Keratinocyte (primary cell): ENCODE data around the gene CCDC69.

ENCODE experiments used
- EZH2 ChIP-seq: IDR thresholded peaks from one replicate; pipeline ENCODE4 v1.6.1; 2012; ENCODE audit warnings: inconsistent platforms, mild to moderate bottlenecking, low read length, moderate library complexity
- TF ChIP-seq, protein P1 (sequence below), 3 experiments: IDR thresholded peaks in 1 of 3; conservative IDR thresholded peaks in 1 of 3; optimal IDR thresholded peaks in 1 of 3; 2 replicates in 2 of 3; 3 replicates in 1 of 3; pipeline versions ENCODE3 to v1.5.1; 2011; ENCODE audit warnings: low read length in 3 of 3, mild to moderate bottlenecking in 3 of 3, moderate library complexity in 2 of 3, control low read depth in 1 of 3, inconsistent platforms in 1 of 3; ENCODE audit not compliant: insufficient read depth in 2 of 3; ENCODE audit errors: extremely low read depth in 1 of 3

DNA sequence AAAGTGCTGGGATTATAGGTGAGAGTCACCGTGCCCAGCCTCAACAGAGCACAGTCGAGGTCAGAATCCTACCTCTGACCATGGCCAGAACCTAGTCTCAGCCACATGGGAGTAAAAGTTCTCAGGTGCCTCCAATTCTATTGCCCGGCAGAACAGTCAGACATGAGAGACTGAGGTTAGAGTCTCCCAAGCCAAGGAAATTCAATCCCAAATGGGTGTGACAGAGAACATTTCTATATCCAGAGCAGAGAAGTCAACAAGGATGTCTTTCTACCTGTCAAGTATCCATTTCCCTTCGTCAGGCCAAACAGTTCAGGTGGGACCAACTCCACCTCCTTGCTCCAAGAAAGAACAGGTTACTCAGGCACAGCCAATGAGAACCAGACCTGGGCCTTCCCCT lies 76.9 kb downstream of the CCDC69 start:
- TF ChIP-seq, protein P1, sequence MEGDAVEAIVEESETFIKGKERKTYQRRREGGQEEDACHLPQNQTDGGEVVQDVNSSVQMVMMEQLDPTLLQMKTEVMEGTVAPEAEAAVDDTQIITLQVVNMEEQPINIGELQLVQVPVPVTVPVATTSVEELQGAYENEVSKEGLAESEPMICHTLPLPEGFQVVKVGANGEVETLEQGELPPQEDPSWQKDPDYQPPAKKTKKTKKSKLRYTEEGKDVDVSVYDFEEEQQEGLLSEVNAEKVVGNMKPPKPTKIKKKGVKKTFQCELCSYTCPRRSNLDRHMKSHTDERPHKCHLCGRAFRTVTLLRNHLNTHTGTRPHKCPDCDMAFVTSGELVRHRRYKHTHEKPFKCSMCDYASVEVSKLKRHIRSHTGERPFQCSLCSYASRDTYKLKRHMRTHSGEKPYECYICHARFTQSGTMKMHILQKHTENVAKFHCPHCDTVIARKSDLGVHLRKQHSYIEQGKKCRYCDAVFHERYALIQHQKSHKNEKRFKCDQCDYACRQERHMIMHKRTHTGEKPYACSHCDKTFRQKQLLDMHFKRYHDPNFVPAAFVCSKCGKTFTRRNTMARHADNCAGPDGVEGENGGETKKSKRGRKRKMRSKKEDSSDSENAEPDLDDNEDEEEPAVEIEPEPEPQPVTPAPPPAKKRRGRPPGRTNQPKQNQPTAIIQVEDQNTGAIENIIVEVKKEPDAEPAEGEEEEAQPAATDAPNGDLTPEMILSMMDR (optimal IDR thresholded peaks at IDR 0.05 in 1 of 3, IDR thresholded peaks at IDR 0.05 in 1 of 3, conservative IDR thresholded peaks at IDR 0.05 in 1 of 3; ENCODE audit: extremely low read depth in 1 of 3, insufficient read depth in 2 of 3, low read length in 3 of 3) = no peak
- TF ChIP-seq EZH2 = no peak
